ENCODE data around the gene PDZRN3. TPM values are rescaled to one million over a fixed set of nuclear protein-coding genes. Genes with fewer than 3 reads are reported as not detected.

The PDZRN3 gene
- total RNA-seq, 1 experiment from 2014 or later: 0.17 TPM

DNA sequence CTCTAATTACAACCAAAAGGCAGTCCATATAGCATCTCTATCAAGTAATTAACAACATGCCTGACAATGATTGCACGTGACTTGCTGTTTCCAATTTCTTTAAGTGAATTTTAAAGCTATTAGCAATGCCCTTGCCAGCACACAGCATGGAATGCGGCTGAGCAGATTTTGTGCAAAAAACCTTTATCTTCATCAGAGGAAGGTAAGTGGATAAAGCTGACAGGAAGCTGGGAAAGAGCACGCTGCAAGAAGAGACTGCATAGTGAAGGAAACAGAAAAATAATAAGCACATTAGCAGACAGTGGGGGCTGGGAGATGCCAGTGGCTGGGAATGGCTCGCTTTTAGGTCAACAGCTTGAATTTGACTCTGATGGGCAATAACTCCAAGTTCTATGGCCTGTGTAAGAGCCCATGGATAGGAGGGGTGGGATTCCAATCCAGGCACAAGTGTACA lies 138.8 kb downstream of the PDZRN3 start:
- POLR2A ChIA-PET: no interaction called here
- no peaks in the 10 kb centered on the region for H3K79me2 ChIP-seq (ENCODE audit: insufficient read depth, low read length)
- no peak for ATAC-seq
- no peak for DNase-seq (ENCODE audit: low read depth, low spot score)
- no peak overlapping the region for H3K9ac ChIP-seq (ENCODE audit: low read length)
- RAD21 ChIA-PET (ENCODE audit: low non-redundant PET in 1 of 2, low total read pairs in 2 of 2, uncharacterized antibody in 2 of 2, unreplicated experiment in 2 of 2): no interaction called here
- no peak overlapping the region for H2AFZ ChIP-seq (ENCODE audit: low read depth, low read length, poor library complexity, severe bottlenecking)
- peaks cover 8% of the 10 kb centered on the region; the same call in 1 of the 2 replicates for H3K27me3 ChIP-seq (ENCODE audit: insufficient read depth, low read length)
- H3K4me2 ChIP-seq (ENCODE audit: low read length): no peak overlapping the region
- no peaks in the 10 kb centered on the region for H3K4me1 ChIP-seq (ENCODE audit: control insufficient read depth in 1 of 2, insufficient read depth in 2 of 2, low read length in 2 of 2)
- CTCF ChIA-PET: interaction anchor here (0.7 kb wide), 1 partner anchor 198 kb away, joined by 3 read pairs; no protein-coding TSS in a partner anchor
- no peaks in the 10 kb centered on the region for H3K9me3 ChIP-seq (ENCODE audit: control insufficient read depth in 1 of 2, insufficient read depth in 1 of 2, low read depth in 1 of 2, low read length in 2 of 2)
- H4K20me1 ChIP-seq (ENCODE audit: insufficient read depth): no peaks in the 10 kb centered on the region
- H3K9me2 ChIP-seq (ENCODE audit: insufficient read depth): no peaks in the 10 kb centered on the region
- H3K36me3 ChIP-seq (ENCODE audit: control insufficient read depth in 1 of 2, insufficient read depth in 2 of 2, low read length in 2 of 2): no peaks in the 10 kb centered on the region
- H3K27ac ChIP-seq (ENCODE audit: low read depth, low read length): no peak overlapping the region
- intact Hi-C loops (cut with micrococcal nuclease): no loop called here
- no peak overlapping the region for H3K4me3 ChIP-seq (replicated peaks in 1 of 2; ENCODE audit: low read depth in 1 of 2, low read length in 2 of 2)
- TF ChIP-seq ZFX (IDR thresholded peaks at IDR 0.05) (no peak), ELF1 (IDR thresholded peaks at IDR 0.05; ENCODE audit: borderline replicate concordance, low read depth) (no peak), RAD21 (IDR thresholded peaks at IDR 0.05; ENCODE audit: low read depth) (no peak), ZNF274 (IDR thresholded peaks at IDR 0.05; ENCODE audit: low read depth, low read length) (no peak), EZH2 (IDR thresholded peaks at IDR 0.05) (no peak), TCF7L2 (IDR thresholded peaks at IDR 0.05; ENCODE audit: borderline replicate concordance, extremely low read depth, insufficient read depth, insufficient read length) (no peak), SRF (IDR thresholded peaks at IDR 0.05; ENCODE audit: low read depth) (no peak), FOSL1 (IDR thresholded peaks at IDR 0.05; ENCODE audit: low read depth) (no peak), EGR1 (IDR thresholded peaks at IDR 0.05; ENCODE audit: low read depth) (no peak), JUND (IDR thresholded peaks at IDR 0.05) (no peak)
- TF ChIP-seq, protein P1, sequence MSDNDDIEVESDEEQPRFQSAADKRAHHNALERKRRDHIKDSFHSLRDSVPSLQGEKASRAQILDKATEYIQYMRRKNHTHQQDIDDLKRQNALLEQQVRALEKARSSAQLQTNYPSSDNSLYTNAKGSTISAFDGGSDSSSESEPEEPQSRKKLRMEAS (IDR thresholded peaks at IDR 0.05): no peak
- no TSS peak for BruUV-seq (replicated peaks)

- intact Hi-C loops (cut with micrococcal nuclease): no loop called here
- BruUV-seq (replicated peaks): no TSS peak
- Histone ChIP-seq H3K27ac (ENCODE audit: low read depth, low read length) (no peak overlapping the region), H3K27me3 (ENCODE audit: insufficient read depth, low read length) (peaks cover 8% of the 10 kb centered on the region; the same call in 1 of the 2 replicates), H3K4me2 (ENCODE audit: low read length) (no peak overlapping the region), H3K36me3 (ENCODE audit: control insufficient read depth in 1 of 2, insufficient read depth in 2 of 2, low read length in 2 of 2) (no peaks in the 10 kb centered on the region), H2AFZ (ENCODE audit: low read depth, low read length, poor library complexity, severe bottlenecking) (no peak overlapping the region), H3K9ac (ENCODE audit: low read length) (no peak overlapping the region), H3K9me3 (ENCODE audit: control insufficient read depth in 1 of 2, insufficient read depth in 1 of 2, low read depth in 1 of 2, low read length in 2 of 2) (no peaks in the 10 kb centered on the region), H3K9me2 (ENCODE audit: insufficient read depth) (no peaks in the 10 kb centered on the region), H3K79me2 (ENCODE audit: insufficient read depth, low read length) (no peaks in the 10 kb centered on the region), H4K20me1 (ENCODE audit: insufficient read depth) (no peaks in the 10 kb centered on the region), H3K4me1 (ENCODE audit: control insufficient read depth in 1 of 2, insufficient read depth in 2 of 2, low read length in 2 of 2) (no peaks in the 10 kb centered on the region), H3K4me3 (replicated peaks in 1 of 2; ENCODE audit: low read depth in 1 of 2, low read length in 2 of 2) (no peak overlapping the region)
- ATAC-seq (no peak), DNase-seq (ENCODE audit: low read depth, low spot score) (no peak)
- POLR2A ChIA-PET: no interaction called here
- RAD21 ChIA-PET (ENCODE audit: low non-redundant PET in 1 of 2, low total read pairs in 2 of 2, uncharacterized antibody in 2 of 2, unreplicated experiment in 2 of 2): no interaction called here
- CTCF ChIA-PET: no interaction called here
- TF ChIP-seq REST (IDR thresholded peaks at IDR 0.05; ENCODE audit: low read depth) (no peak), FOSL1 (IDR thresholded peaks at IDR 0.05; ENCODE audit: low read depth) (no peak), POLR2AphosphoS5 (IDR thresholded peaks at IDR 0.05; ENCODE audit: low read depth, low read length) (no peak), SIN3A (IDR thresholded peaks at IDR 0.05; ENCODE audit: low read depth) (no peak), ZBTB33 (IDR thresholded peaks at IDR 0.05; ENCODE audit: extremely low read depth, insufficient replicate concordance, low read length) (no peak), CBX3 (IDR thresholded peaks at IDR 0.05; ENCODE audit: low read depth) (no peak)
These were observed 140.0 kb downstream of the PDZRN3 start for GRCh38 chr3:73484656-73485248.

Measured in HCT116 (cell line).